HCT116 (cell line): Measurements from ENCODE around the gene PDCD5. TPM values are rescaled to one million over a fixed set of nuclear protein-coding genes. Genes with fewer than 3 reads are reported as not detected.

Experiments used
- ATAC-seq: fragments of 200-7000 bp; cut with Tn5 transposase; 2 replicates; pipeline ENCODE4 v1.9.1; 2020; ENCODE audit warnings: mild to moderate bottlenecking, moderate library complexity
- BruUV-seq: library from RNA; stranded (reverse); fragments of 400-500 nt; replicated peaks from 2 replicates; lab custom pipeline; 2021; lab: Mats Ljungman, UMichigan
- CTCF ChIA-PET: fragments of 300-600 bp; sonication (Branson Sonifier 250); formaldehyde crosslinking; loops from one replicate; lab custom pipeline; 2021; ENCODE audit warnings: antibody characterized with exemption; lab: Charles Lee
- POLR2A ChIA-PET: fragments of 300-600, 350-600 bp; sonication (Branson Sonifier 250); formaldehyde crosslinking; loops from one replicate; lab custom pipeline; 2021; ENCODE audit warnings: antibody characterized with exemption; lab: Charles Lee
- RAD21 ChIA-PET, 2 experiments: fragments of 300-600 bp; sonication (Branson Sonifier 250); formaldehyde crosslinking; loops; one replicate each; lab custom pipeline; 2023; ENCODE audit warnings: low total read pairs in 2 of 2; ENCODE audit not compliant: uncharacterized antibody in 2 of 2, unreplicated experiment in 2 of 2, low non-redundant PET in 1 of 2; lab: Charles Lee
- DNase-seq: peaks from one replicate; pipeline ENCODE4 v3.0.0-alpha.2; 2010; ENCODE audit warnings: low read depth, low spot score
- H2AFZ ChIP-seq: fragments of 200-600 bp; shearing (Covaris generic), sonication (generic); 2 replicates; pipeline ENCODE4 v1.6.1; 2017; ENCODE audit warnings: low read depth, mixed run types, mixed read lengths, antibody characterized with exemption, low read length; ENCODE audit not compliant: poor library complexity, severe bottlenecking
- H3K27ac ChIP-seq: 2 replicates; pipeline ENCODE4 v1.5.1; 2012; ENCODE audit warnings: low read depth, low read length
- H3K27me3 ChIP-seq: fragments of 200-600 bp; sonication (generic); 2 replicates; pipeline ENCODE4 v1.6.1; 2016; ENCODE audit warnings: mixed run types, low read length, mixed read lengths; ENCODE audit not compliant: insufficient read depth
- H3K36me3 ChIP-seq, 2 experiments: fragments of 200-500 bp in 1 of 2; fragments of 200-600 bp in 1 of 2; sonication (Bioruptor generic) in 1 of 2; sonication (generic) in 1 of 2; 2 replicates each; pipeline versions ENCODE4 v1.5.1 to v1.6.1; 2014 to 2016; ENCODE audit warnings: low read length in 2 of 2, inconsistent platforms in 1 of 2, mixed read lengths in 1 of 2, mixed run types in 1 of 2; ENCODE audit not compliant: insufficient read depth in 2 of 2, control insufficient read depth in 1 of 2
- H3K4me1 ChIP-seq, 2 experiments: fragments of 200-600 bp in 1 of 2; sonication (generic) in 1 of 2; 2 replicates each; pipeline versions ENCODE4 v1.5.1 to v1.6.1; 2012 to 2017; ENCODE audit warnings: low read length in 2 of 2, inconsistent platforms in 1 of 2, mild to moderate bottlenecking in 1 of 2, mixed read lengths in 1 of 2, mixed run types in 1 of 2, moderate library complexity in 1 of 2; ENCODE audit not compliant: insufficient read depth in 2 of 2, control insufficient read depth in 1 of 2
- H3K4me2 ChIP-seq: fragments of 200-600 bp; sonication (generic); 2 replicates; pipeline ENCODE4 v1.6.1; 2017; ENCODE audit warnings: mixed run types, low read length, mixed read lengths
- H3K4me3 ChIP-seq, 2 experiments: fragments of 200-600 bp in 1 of 2; sonication (generic) in 1 of 2; replicated peaks in 1 of 2; 2 replicates each; pipeline ENCODE4 v1.5.1; 2011 to 2016; ENCODE audit warnings: low read length in 2 of 2, control low read depth in 1 of 2, low read depth in 1 of 2, mild to moderate bottlenecking in 1 of 2, mixed read lengths in 1 of 2, mixed run types in 1 of 2
- H3K79me2 ChIP-seq: fragments of 200-600 bp; sonication (generic); 2 replicates; pipeline ENCODE4 v1.6.1; 2017; ENCODE audit warnings: mild to moderate bottlenecking, mixed run types, low read length, moderate library complexity, mixed read lengths; ENCODE audit not compliant: insufficient read depth
- H3K9ac ChIP-seq: fragments of 200-600 bp; sonication (generic); 2 replicates; pipeline ENCODE4 v1.6.1; 2016; ENCODE audit warnings: low read length, mixed read lengths
- H3K9me2 ChIP-seq: fragments of 200-600 bp; sonication (generic), shearing (Covaris generic); 2 replicates; pipeline ENCODE4 v1.6.1; 2017; ENCODE audit warnings: mixed run types, mild to moderate bottlenecking, moderate library complexity; ENCODE audit not compliant: insufficient read depth
- H3K9me3 ChIP-seq, 2 experiments: fragments of 200-500 bp in 1 of 2; fragments of 200-600 bp in 1 of 2; sonication (Bioruptor generic) in 1 of 2; sonication (generic) in 1 of 2; 2 replicates each; pipeline ENCODE4 v1.6.1; 2014 to 2017; ENCODE audit warnings: low read length in 2 of 2, mixed read lengths in 2 of 2, inconsistent platforms in 1 of 2, low read depth in 1 of 2, mild to moderate bottlenecking in 1 of 2, mixed run types in 1 of 2, moderate library complexity in 1 of 2; ENCODE audit not compliant: control insufficient read depth in 1 of 2, insufficient read depth in 1 of 2
- H4K20me1 ChIP-seq: fragments of 200-600 bp; sonication (generic), shearing (Covaris generic); 2 replicates; pipeline ENCODE4 v1.6.1; 2017; ENCODE audit warnings: mixed run types, mild to moderate bottlenecking, moderate library complexity; ENCODE audit not compliant: insufficient read depth
- EGR1 ChIP-seq: IDR thresholded peaks from 2 replicates; pipeline ENCODE4 v1.6.1; 2012; ENCODE audit warnings: low read depth
- ELF1 ChIP-seq: IDR thresholded peaks from 2 replicates; pipeline ENCODE4 v1.6.1; 2012; ENCODE audit warnings: low read depth, borderline replicate concordance
- EZH2 ChIP-seq: fragments of 200-600 bp; sonication (generic); IDR thresholded peaks from 2 replicates; pipeline ENCODE4 v1.6.1; 2017; ENCODE audit warnings: antibody characterized with exemption, mixed run types
- EZH2phosphoT487 ChIP-seq: fragments of 200-600 bp; IDR thresholded peaks from 2 replicates; pipeline ENCODE4 v1.6.1; 2018; ENCODE audit warnings: antibody characterized with exemption, borderline replicate concordance
- FOSL1 ChIP-seq: IDR thresholded peaks from 2 replicates; pipeline ENCODE4 v1.6.1; 2012; ENCODE audit warnings: low read depth
- JUND ChIP-seq: IDR thresholded peaks from 2 replicates; pipeline ENCODE4 v1.6.1; 2012
- POLR2AphosphoS5 ChIP-seq: IDR thresholded peaks from 2 replicates; pipeline ENCODE4 v1.6.1; 2011; ENCODE audit warnings: mild to moderate bottlenecking, low read depth, low read length, moderate library complexity
- RAD21 ChIP-seq: IDR thresholded peaks from 2 replicates; pipeline ENCODE4 v1.6.1; 2012; ENCODE audit warnings: low read depth, mild to moderate bottlenecking
- REST ChIP-seq: IDR thresholded peaks from 2 replicates; pipeline ENCODE4 v1.6.1; 2012; ENCODE audit warnings: low read depth
- SIN3A ChIP-seq: IDR thresholded peaks from 2 replicates; pipeline ENCODE4 v1.6.1; 2012; ENCODE audit warnings: low read depth
- SP1 ChIP-seq: IDR thresholded peaks from 2 replicates; pipeline ENCODE4 v1.6.1; 2012; ENCODE audit warnings: low read depth
- SRF ChIP-seq: IDR thresholded peaks from 2 replicates; pipeline ENCODE4 v1.6.1; 2012; ENCODE audit warnings: low read depth
- YY1 ChIP-seq: IDR thresholded peaks from 2 replicates; pipeline ENCODE4 v1.6.1; 2011; ENCODE audit warnings: low read length, low read depth, moderate library complexity, mild to moderate bottlenecking; ENCODE audit not compliant: insufficient replicate concordance; ENCODE audit errors: extremely low read depth
- ZFX ChIP-seq: fragments of 450-650 bp; IDR thresholded peaks from 2 replicates; pipeline ENCODE4 v1.6.1; 2017
- ZNF274 ChIP-seq: fragments of 200-500 bp; sonication (Bioruptor generic); IDR thresholded peaks from 2 replicates; pipeline ENCODE4 v1.6.1; 2014; ENCODE audit warnings: mild to moderate bottlenecking, low read depth, low read length, inconsistent platforms
- intact Hi-C: fragments of 100-400 bp; cut with micrococcal nuclease; formaldehyde crosslinking; loops from 2 replicates; pipeline ENCODE4 v1.10.0; 2022
- total RNA-seq: library from RNA; stranded (reverse); gene quantifications from one replicate; pipeline ENCODE4 v1.2.1, GENCODE V29; 2021; ENCODE audit not compliant: unreplicated experiment
- TF ChIP-seq, protein P1 (sequence below), 3 experiments: fragments of 200-600 bp in 1 of 3; sonication (generic) in 1 of 3; IDR thresholded peaks in 2 of 3; conservative IDR thresholded peaks in 1 of 3; 2 replicates each; pipeline ENCODE4 v1.5.1; 2012 to 2017; ENCODE audit warnings: low read depth in 2 of 3, low read length in 2 of 3, antibody characterized with exemption in 1 of 3, borderline replicate concordance in 1 of 3, control low read depth in 1 of 3, mild to moderate bottlenecking in 1 of 3, mixed read lengths in 1 of 3, mixed run types in 1 of 3, moderate library complexity in 1 of 3; ENCODE audit not compliant: insufficient read depth in 1 of 3

Gene PDCD5
- total RNA-seq, 1 experiment from 2014 or later = 143 TPM

- CTCF ChIA-PET = interaction anchor here (0.9 kb wide), 1 partner anchor 13 kb away, joined by 3 read pairs; no protein-coding TSS in a partner anchor
- no TSS peak for BruUV-seq
Observed at GRCh38 chr19:32613008-32613407, 32.0 kb downstream of the PDCD5 start.

DNA sequence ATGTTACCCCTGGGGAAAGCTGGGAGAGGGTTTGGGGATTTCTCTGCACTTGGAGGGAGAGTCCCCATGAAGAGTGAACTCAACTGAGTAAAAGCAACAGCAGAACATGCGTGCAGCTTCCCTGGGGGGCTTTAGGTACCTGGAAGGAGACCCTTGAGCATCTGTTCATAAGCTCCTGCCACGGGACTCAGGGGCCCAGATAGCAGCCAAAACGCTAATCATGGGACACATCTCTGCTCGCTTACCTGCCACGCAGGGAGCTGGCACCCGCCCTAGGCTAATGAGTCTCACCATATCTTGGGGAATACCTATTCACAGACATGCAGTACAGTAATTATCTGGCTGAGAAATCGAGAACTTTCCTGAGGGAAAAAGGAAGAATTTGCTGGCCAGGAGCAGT lies 33.9 kb downstream of the PDCD5 start:
- POLR2A ChIA-PET = no interaction called here
- Histone ChIP-seq H3K4me2 (no peak overlapping the region), H3K4me1 (no peaks in the 10 kb centered on the region), H3K79me2 (no peaks in the 10 kb centered on the region), H3K27ac (no peak overlapping the region), H4K20me1 (no peaks in the 10 kb centered on the region), H2AFZ (no peak overlapping the region), H3K9me2 (no peaks in the 10 kb centered on the region), H3K4me3 (no peak overlapping the region), H3K9me3 (no peaks in the 10 kb centered on the region), H3K9ac (no peak overlapping the region), H3K27me3 (no peaks in the 10 kb centered on the region), H3K36me3 (peaks cover 28 to 39% of the 10 kb centered on the region in 2 experiments; a peak in 3 of 4 replicates)
- CTCF ChIA-PET = interaction anchor here (0.7 kb wide), 1 partner anchor 15 kb away, joined by 3 read pairs; no protein-coding TSS in a partner anchor
- DNase-seq (no peak), ATAC-seq (no peak)
- intact Hi-C loops = no loop called here
- BruUV-seq = no TSS peak
- RAD21 ChIA-PET = no interaction called here
- TF ChIP-seq EZH2 (no peak), JUND (no peak), EZH2phosphoT487 (no peak), EGR1 (no peak), FOSL1 (no peak), ELF1 (no peak), ZFX (no peak), RAD21 (no peak), POLR2AphosphoS5 (no peak), YY1 (no peak), SIN3A (no peak), SRF (no peak), SP1 (no peak), REST (no peak), ZNF274 (no peak)
- TF ChIP-seq, protein P1, sequence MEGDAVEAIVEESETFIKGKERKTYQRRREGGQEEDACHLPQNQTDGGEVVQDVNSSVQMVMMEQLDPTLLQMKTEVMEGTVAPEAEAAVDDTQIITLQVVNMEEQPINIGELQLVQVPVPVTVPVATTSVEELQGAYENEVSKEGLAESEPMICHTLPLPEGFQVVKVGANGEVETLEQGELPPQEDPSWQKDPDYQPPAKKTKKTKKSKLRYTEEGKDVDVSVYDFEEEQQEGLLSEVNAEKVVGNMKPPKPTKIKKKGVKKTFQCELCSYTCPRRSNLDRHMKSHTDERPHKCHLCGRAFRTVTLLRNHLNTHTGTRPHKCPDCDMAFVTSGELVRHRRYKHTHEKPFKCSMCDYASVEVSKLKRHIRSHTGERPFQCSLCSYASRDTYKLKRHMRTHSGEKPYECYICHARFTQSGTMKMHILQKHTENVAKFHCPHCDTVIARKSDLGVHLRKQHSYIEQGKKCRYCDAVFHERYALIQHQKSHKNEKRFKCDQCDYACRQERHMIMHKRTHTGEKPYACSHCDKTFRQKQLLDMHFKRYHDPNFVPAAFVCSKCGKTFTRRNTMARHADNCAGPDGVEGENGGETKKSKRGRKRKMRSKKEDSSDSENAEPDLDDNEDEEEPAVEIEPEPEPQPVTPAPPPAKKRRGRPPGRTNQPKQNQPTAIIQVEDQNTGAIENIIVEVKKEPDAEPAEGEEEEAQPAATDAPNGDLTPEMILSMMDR (IDR thresholded peaks at IDR 0.05 in 2 of 3, conservative IDR thresholded peaks at IDR 0.05 in 1 of 3; ENCODE audit: borderline replicate concordance in 1 of 3, insufficient read depth in 1 of 3, low read depth in 2 of 3, low read length in 2 of 3) = no peak

More at GRCh38 chr19:32613008-32613407, 32.0 kb downstream of the PDCD5 start:
- Histone ChIP-seq H3K36me3 (peaks cover 22 to 32% of the 10 kb centered on the region in 2 experiments; a peak in 3 of 4 replicates), H3K4me3 (no peak overlapping the region), H3K4me1 (no peaks in the 10 kb centered on the region), H3K27me3 (no peaks in the 10 kb centered on the region), H3K79me2 (no peaks in the 10 kb centered on the region), H3K4me2 (no peak overlapping the region), H2AFZ (no peak overlapping the region), H3K9me3 (no peaks in the 10 kb centered on the region), H3K9ac (no peak overlapping the region), H3K27ac (no peak overlapping the region), H4K20me1 (no peaks in the 10 kb centered on the region), H3K9me2 (no peaks in the 10 kb centered on the region)
- no peak for DNase-seq
- intact Hi-C loops = no loop called here
- RAD21 ChIA-PET = no interaction called here
- ATAC-seq = no peak
- POLR2A ChIA-PET = no interaction called here
- no peak for TF ChIP-seq EZH2phosphoT487
- no peak for TF ChIP-seq FOSL1
- no peak for TF ChIP-seq SP1
- TF ChIP-seq ZFX = no peak
